Measurements from ENCODE around the gene GNB2. TPM values are rescaled to one million over a fixed set of nuclear protein-coding genes. Genes with fewer than 3 reads are reported as not detected.

GNB2 gene
- total and polyA plus RNA-seq, 2 of the 13 experiments (the other 11 are each of a cell fraction or from before 2014, with no cell fraction given), result 48.3 to 67.1 TPM

DNA sequence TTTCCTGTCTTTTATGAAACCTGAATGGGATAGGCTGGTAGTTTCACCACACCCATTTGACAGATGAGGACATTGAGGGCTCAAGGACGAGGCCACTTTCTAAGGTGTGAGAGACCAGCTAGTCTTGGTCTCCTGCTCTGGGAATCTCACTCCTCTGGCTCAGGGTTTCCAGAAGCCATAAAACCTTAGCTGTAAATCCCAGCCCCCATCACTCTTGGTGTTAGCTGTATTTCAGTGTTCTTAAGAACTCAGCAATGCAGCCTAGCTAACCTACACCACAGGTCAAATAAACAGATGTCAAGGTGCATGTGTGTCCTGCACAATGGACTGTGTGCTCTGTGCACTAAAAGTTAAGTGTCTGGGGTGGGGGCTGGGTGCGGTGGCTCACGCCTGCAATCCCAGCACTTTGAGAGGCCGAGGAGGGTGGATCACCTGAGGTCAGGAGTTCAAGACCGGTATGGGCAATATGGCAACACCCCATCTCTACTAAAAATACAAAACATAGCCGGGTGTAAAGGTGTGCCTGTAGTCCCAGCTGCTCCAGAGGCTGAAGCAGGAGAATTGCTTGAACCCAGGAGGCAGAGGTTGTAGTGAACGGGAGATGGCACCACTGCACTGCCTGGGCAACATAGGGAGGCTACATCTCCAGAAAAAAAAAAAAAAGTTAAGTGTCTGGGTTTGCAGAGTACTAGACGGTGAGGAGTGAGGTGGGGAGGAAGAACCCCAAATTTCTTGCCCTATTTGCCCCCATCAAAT, 46.2 kb downstream of the GNB2 start (continued):
- TF ChIP-seq, protein P1, sequence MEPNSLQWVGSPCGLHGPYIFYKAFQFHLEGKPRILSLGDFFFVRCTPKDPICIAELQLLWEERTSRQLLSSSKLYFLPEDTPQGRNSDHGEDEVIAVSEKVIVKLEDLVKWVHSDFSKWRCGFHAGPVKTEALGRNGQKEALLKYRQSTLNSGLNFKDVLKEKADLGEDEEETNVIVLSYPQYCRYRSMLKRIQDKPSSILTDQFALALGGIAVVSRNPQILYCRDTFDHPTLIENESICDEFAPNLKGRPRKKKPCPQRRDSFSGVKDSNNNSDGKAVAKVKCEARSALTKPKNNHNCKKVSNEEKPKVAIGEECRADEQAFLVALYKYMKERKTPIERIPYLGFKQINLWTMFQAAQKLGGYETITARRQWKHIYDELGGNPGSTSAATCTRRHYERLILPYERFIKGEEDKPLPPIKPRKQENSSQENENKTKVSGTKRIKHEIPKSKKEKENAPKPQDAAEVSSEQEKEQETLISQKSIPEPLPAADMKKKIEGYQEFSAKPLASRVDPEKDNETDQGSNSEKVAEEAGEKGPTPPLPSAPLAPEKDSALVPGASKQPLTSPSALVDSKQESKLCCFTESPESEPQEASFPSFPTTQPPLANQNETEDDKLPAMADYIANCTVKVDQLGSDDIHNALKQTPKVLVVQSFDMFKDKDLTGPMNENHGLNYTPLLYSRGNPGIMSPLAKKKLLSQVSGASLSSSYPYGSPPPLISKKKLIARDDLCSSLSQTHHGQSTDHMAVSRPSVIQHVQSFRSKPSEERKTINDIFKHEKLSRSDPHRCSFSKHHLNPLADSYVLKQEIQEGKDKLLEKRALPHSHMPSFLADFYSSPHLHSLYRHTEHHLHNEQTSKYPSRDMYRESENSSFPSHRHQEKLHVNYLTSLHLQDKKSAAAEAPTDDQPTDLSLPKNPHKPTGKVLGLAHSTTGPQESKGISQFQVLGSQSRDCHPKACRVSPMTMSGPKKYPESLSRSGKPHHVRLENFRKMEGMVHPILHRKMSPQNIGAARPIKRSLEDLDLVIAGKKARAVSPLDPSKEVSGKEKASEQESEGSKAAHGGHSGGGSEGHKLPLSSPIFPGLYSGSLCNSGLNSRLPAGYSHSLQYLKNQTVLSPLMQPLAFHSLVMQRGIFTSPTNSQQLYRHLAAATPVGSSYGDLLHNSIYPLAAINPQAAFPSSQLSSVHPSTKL (CRISPR knock-in tag; IDR thresholded peaks at IDR 0.05), result peak; percentile 78
- TF ChIP-seq MBD4 (IDR thresholded peaks at IDR 0.05; ENCODE audit: borderline replicate concordance, low read length) (no peak), ZNF609 (CRISPR knock-in tag; IDR thresholded peaks at IDR 0.05; ENCODE audit: borderline replicate concordance) (peak; percentile 57; the same call in 1 of the 2 replicates), ZNF547 (CRISPR knock-in tag; IDR thresholded peaks at IDR 0.05) (no peak), ZNF232 (CRISPR knock-in tag; IDR thresholded peaks at IDR 0.05; ENCODE audit: borderline replicate concordance) (0 out of 2 replicates have a peak, but pooled peaks have one; percentile 65), KMT2A (CRISPR knock-in tag; IDR thresholded peaks at IDR 0.05) (peak; percentile 62; the same call in 1 of the 2 replicates), PPARG (CRISPR knock-in tag; conservative IDR thresholded peaks at IDR 0.05) (no peak), MXI1 (IDR thresholded peaks at IDR 0.05; ENCODE audit: borderline replicate concordance, low read depth, low read length) (no peak), ZNF576 (CRISPR knock-in tag; IDR thresholded peaks at IDR 0.05) (no peak), SNRNP70 (IDR thresholded peaks at IDR 0.05; ENCODE audit: low read depth, low read length) (no peak), NFAT5 (CRISPR knock-in tag; IDR thresholded peaks at IDR 0.05) (no peak), ZFP36L1 (CRISPR knock-in tag; IDR thresholded peaks at IDR 0.05) (0 out of 2 replicates have a peak, but pooled peaks have one; percentile 23), ZKSCAN8 (CRISPR knock-in tag; IDR thresholded peaks at IDR 0.05; ENCODE audit: borderline replicate concordance) (0 out of 2 replicates have a peak, but pooled peaks have one; percentile 22), REPIN1 (CRISPR knock-in tag; IDR thresholded peaks at IDR 0.05; ENCODE audit: borderline replicate concordance, low read depth) (peak; percentile 46; the same call in 1 of the 2 replicates)
